Measurements from ENCODE around the gene SMOC2. TPM values are rescaled to one million over a fixed set of nuclear protein-coding genes. Genes with fewer than 3 reads are reported as not detected.

The SMOC2 gene
- total and polyA plus RNA-seq, 2 experiments from 2014 or later, result 51.0 to 88.7 TPM

- Histone ChIP-seq H3K4me1 (ENCODE audit: insufficient read depth) (peaks cover 9% of the 10 kb centered on the region), H3K36me3 (replicated peaks; ENCODE audit: insufficient read depth, low read depth) (no peaks in the 10 kb centered on the region), H2AFZ (no peak overlapping the region), H3K4me3 (no peak overlapping the region), H3K9me3 (ENCODE audit: low read depth) (no peaks in the 10 kb centered on the region), H4K20me1 (ENCODE audit: insufficient read depth, poor library complexity, severe bottlenecking) (no peaks in the 10 kb centered on the region), H3K4me2 (no peak overlapping the region), H3K27ac (no peak overlapping the region), H3K27me3 (peaks cover 15% of the 10 kb centered on the region), H3K79me2 (no peaks in the 10 kb centered on the region), H3K9me2 (replicated peaks; ENCODE audit: insufficient read depth) (no peaks in the 10 kb centered on the region)
- 93% methylated on average over 14 of the region's 14 CpGs for WGBS (ENCODE audit: low lambda C conversion rate, missing lambda C conversion rate)
- no peak for DNase-seq (ENCODE audit: low spot score)
- TF ChIP-seq EZH2phosphoT487 (IDR thresholded peaks at IDR 0.05; ENCODE audit: low read depth, severe bottlenecking, unreplicated experiment) (no peak), EZH2 (IDR thresholded peaks at IDR 0.05; ENCODE audit: borderline replicate concordance) (no peak)
- TF ChIP-seq, protein P1, sequence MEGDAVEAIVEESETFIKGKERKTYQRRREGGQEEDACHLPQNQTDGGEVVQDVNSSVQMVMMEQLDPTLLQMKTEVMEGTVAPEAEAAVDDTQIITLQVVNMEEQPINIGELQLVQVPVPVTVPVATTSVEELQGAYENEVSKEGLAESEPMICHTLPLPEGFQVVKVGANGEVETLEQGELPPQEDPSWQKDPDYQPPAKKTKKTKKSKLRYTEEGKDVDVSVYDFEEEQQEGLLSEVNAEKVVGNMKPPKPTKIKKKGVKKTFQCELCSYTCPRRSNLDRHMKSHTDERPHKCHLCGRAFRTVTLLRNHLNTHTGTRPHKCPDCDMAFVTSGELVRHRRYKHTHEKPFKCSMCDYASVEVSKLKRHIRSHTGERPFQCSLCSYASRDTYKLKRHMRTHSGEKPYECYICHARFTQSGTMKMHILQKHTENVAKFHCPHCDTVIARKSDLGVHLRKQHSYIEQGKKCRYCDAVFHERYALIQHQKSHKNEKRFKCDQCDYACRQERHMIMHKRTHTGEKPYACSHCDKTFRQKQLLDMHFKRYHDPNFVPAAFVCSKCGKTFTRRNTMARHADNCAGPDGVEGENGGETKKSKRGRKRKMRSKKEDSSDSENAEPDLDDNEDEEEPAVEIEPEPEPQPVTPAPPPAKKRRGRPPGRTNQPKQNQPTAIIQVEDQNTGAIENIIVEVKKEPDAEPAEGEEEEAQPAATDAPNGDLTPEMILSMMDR (IDR thresholded peaks at IDR 0.05; ENCODE audit: poor library complexity), result no peak
Measured at GRCh38 chr6:168498161-168498843, 57.3 kb downstream of the SMOC2 start.

DNA sequence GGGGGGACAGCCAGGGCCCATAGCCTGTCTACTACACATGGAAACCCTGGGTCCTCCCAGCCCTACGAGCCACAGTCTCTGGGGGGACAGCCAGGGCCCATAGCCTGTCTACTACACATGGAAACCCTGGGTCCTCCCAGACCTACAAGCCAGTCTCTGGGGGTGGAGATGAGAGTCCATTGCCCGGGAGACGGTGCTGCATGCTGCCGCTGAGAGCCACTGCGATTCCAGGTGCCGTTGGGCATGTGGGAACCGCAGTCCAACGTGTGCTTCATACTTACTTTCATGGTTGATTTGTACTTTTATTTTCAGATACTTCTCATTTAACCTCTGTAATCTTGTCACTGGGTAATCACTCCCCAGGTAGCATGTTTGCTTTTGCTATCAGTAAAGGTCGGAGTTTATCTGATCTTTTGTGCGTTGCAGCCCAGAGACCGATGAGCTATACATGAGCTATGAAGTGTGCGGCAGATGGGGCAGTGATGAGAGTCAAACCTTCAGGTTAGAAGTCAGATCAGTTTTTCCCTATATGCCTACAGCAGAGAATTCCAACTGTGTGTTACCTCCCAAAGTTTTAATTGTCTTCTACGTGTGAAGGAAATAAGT, 58.2 kb downstream of the SMOC2 start:
- Histone ChIP-seq H3K9me3 (ENCODE audit: low read depth) (no peaks in the 10 kb centered on the region), H3K4me2 (no peak overlapping the region), H3K4me1 (ENCODE audit: insufficient read depth) (peaks cover 9% of the 10 kb centered on the region), H3K4me3 (no peak overlapping the region), H4K20me1 (ENCODE audit: insufficient read depth, poor library complexity, severe bottlenecking) (no peaks in the 10 kb centered on the region), H2AFZ (no peak overlapping the region), H3K27ac (no peak overlapping the region), H3K9me2 (replicated peaks; ENCODE audit: insufficient read depth) (no peaks in the 10 kb centered on the region), H3K79me2 (no peaks in the 10 kb centered on the region), H3K36me3 (replicated peaks; ENCODE audit: insufficient read depth, low read depth) (no peaks in the 10 kb centered on the region), H3K27me3 (peaks cover 15% of the 10 kb centered on the region)
- WGBS (ENCODE audit: low lambda C conversion rate, missing lambda C conversion rate), result 51% methylated on average over 13 of the region's 13 CpGs
- DNase-seq (ENCODE audit: low spot score), result no peak
- peak; percentile 96 for TF ChIP-seq EZH2phosphoT487 (IDR thresholded peaks at IDR 0.05; ENCODE audit: low read depth, severe bottlenecking, unreplicated experiment)
- TF ChIP-seq, protein P1 (IDR thresholded peaks at IDR 0.05; ENCODE audit: poor library complexity), result no peak

DNA sequence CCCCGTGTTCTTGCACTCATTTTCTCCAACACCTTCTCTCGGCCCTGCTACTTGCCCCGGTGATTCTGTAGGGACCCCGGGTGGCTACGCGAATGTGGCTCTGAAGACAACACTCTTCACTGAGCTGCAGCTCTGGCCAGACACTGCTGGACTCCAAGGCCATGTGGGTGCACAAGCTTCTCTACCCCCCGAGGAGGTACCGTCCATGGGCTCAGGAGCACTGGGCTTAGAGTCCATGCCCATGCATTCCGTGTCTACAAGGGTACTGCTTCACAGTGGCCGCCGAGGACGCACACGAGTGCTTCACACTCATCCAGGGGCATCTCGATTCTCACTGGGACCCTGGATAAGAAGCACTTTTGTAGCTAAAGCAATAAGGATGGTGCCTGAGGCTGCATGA, 59.5 kb downstream of the SMOC2 start:
- Histone ChIP-seq H3K9me3 (ENCODE audit: low read depth) (no peaks in the 10 kb centered on the region), H3K4me2 (no peak overlapping the region), H3K79me2 (no peaks in the 10 kb centered on the region), H3K36me3 (replicated peaks; ENCODE audit: insufficient read depth, low read depth) (no peaks in the 10 kb centered on the region), H3K9me2 (replicated peaks; ENCODE audit: insufficient read depth) (no peaks in the 10 kb centered on the region), H3K4me3 (no peak overlapping the region), H3K27ac (no peak overlapping the region), H3K4me1 (ENCODE audit: insufficient read depth) (peaks cover 9% of the 10 kb centered on the region), H4K20me1 (ENCODE audit: insufficient read depth, poor library complexity, severe bottlenecking) (no peaks in the 10 kb centered on the region), H3K27me3 (peaks cover 15% of the 10 kb centered on the region), H2AFZ (no peak overlapping the region)
- WGBS (ENCODE audit: low lambda C conversion rate, missing lambda C conversion rate), result 91% methylated on average over 14 of the region's 14 CpGs
- TF ChIP-seq, protein P1 (IDR thresholded peaks at IDR 0.05; ENCODE audit: poor library complexity), result no peak
- TF ChIP-seq EZH2 (IDR thresholded peaks at IDR 0.05; ENCODE audit: borderline replicate concordance), result no peak
- no peak for TF ChIP-seq EZH2phosphoT487 (IDR thresholded peaks at IDR 0.05; ENCODE audit: low read depth, severe bottlenecking, unreplicated experiment)
- DNase-seq (ENCODE audit: low spot score), result no peak
